Astrocyte (in vitro differentiated cells and primary cell): ENCODE measurements around the gene BEST2. TPM values are rescaled to one million over a fixed set of nuclear protein-coding genes. Genes with fewer than 3 reads are reported as not detected.

Source experiments
- DNase-seq: peaks from one replicate; pipeline ENCODE4 v3.0.0-alpha.2; 2010; ENCODE audit warnings: low read depth
- FAIRE-seq: peaks from 2 replicates; lab custom pipeline; 2011; peaks lifted over from hg19 to GRCh38; lab: Jason Lieb, UNC
- H2AFZ ChIP-seq: 2 replicates; pipeline ENCODE4 v1.6.0; 2012; ENCODE audit warnings: low read depth, low read length, inconsistent platforms
- H3K27ac ChIP-seq: 2 replicates; pipeline ENCODE4 v1.5.1; 2011; ENCODE audit warnings: low read depth, low read length, inconsistent platforms
- H3K27me3 ChIP-seq: 2 replicates; pipeline ENCODE4 v1.6.0; 2011; ENCODE audit warnings: low read length, inconsistent platforms; ENCODE audit not compliant: insufficient read depth
- H3K36me3 ChIP-seq: 2 replicates; pipeline ENCODE4 v1.5.1; 2011; ENCODE audit warnings: low read length, inconsistent platforms; ENCODE audit not compliant: insufficient read depth
- H3K4me1 ChIP-seq: 2 replicates; pipeline ENCODE4 v1.5.1; 2011; ENCODE audit warnings: low read length, inconsistent platforms; ENCODE audit not compliant: insufficient read depth
- H3K4me2 ChIP-seq: 2 replicates; pipeline ENCODE4 v1.6.0; 2012; ENCODE audit warnings: low read length, inconsistent platforms
- H3K4me3 ChIP-seq: 2 replicates; pipeline ENCODE4 v1.5.1; 2011; ENCODE audit warnings: low read depth, mild to moderate bottlenecking, low read length, inconsistent platforms; ENCODE audit not compliant: insufficient read depth
- H3K79me2 ChIP-seq: 2 replicates; pipeline ENCODE4 v1.6.0; 2012; ENCODE audit warnings: mild to moderate bottlenecking, low read length, inconsistent platforms; ENCODE audit not compliant: insufficient read depth
- H3K9ac ChIP-seq: 2 replicates; pipeline ENCODE4 v1.6.0; 2012; ENCODE audit warnings: mild to moderate bottlenecking, low read length, inconsistent platforms
- H3K9me3 ChIP-seq: 2 replicates; pipeline ENCODE4 v1.5.1; 2012; ENCODE audit warnings: low read depth, mild to moderate bottlenecking, low read length, inconsistent platforms; ENCODE audit not compliant: insufficient read depth
- H4K20me1 ChIP-seq: 2 replicates; pipeline ENCODE4 v1.6.0; 2012; ENCODE audit warnings: low read length, inconsistent platforms; ENCODE audit not compliant: insufficient read depth
- H3K27ac Mint-ChIP-seq: one replicate; pipeline ENCODE4 v1.8.0; 2021; ENCODE audit warnings: mild to moderate bottlenecking, mixed read lengths; ENCODE audit not compliant: unreplicated experiment
- H3K27me3 Mint-ChIP-seq: one replicate; pipeline ENCODE4 v1.8.0; 2021; ENCODE audit warnings: low read depth, mixed read lengths; ENCODE audit not compliant: unreplicated experiment
- H3K36me3 Mint-ChIP-seq: one replicate; pipeline ENCODE4 v1.8.0; 2021; ENCODE audit warnings: low read depth, mixed read lengths; ENCODE audit not compliant: unreplicated experiment
- H3K4me1 Mint-ChIP-seq: one replicate; pipeline ENCODE4 v1.8.0; 2021; ENCODE audit warnings: low read depth, mixed read lengths; ENCODE audit not compliant: unreplicated experiment
- H3K4me3 Mint-ChIP-seq: one replicate; pipeline ENCODE4 v1.8.0; 2021; ENCODE audit warnings: mild to moderate bottlenecking, moderate library complexity, mixed read lengths; ENCODE audit not compliant: unreplicated experiment
- H3K9me3 Mint-ChIP-seq: one replicate; pipeline ENCODE4 v1.8.0; 2021; ENCODE audit warnings: mild to moderate bottlenecking, mixed read lengths; ENCODE audit not compliant: unreplicated experiment
- EZH2 ChIP-seq: IDR thresholded peaks from 2 replicates; pipeline ENCODE4 v1.6.1; 2012; ENCODE audit warnings: mild to moderate bottlenecking, low read length, inconsistent platforms; ENCODE audit not compliant: insufficient read depth
- total RNA-seq: library from RNA; stranded (reverse); gene quantifications from 2 replicates; pipeline ENCODE4 v1.2.1, GENCODE V29; 2021
- TF ChIP-seq, protein P1 (sequence below): IDR thresholded peaks from 2 replicates; pipeline ENCODE4 v1.5.1; 2011; ENCODE audit warnings: low read depth, mild to moderate bottlenecking, inconsistent platforms, low read length, moderate library complexity; ENCODE audit not compliant: insufficient read depth

The BEST2 gene
- total RNA-seq, 1 donor from 2014 or later, result not detected

DNA sequence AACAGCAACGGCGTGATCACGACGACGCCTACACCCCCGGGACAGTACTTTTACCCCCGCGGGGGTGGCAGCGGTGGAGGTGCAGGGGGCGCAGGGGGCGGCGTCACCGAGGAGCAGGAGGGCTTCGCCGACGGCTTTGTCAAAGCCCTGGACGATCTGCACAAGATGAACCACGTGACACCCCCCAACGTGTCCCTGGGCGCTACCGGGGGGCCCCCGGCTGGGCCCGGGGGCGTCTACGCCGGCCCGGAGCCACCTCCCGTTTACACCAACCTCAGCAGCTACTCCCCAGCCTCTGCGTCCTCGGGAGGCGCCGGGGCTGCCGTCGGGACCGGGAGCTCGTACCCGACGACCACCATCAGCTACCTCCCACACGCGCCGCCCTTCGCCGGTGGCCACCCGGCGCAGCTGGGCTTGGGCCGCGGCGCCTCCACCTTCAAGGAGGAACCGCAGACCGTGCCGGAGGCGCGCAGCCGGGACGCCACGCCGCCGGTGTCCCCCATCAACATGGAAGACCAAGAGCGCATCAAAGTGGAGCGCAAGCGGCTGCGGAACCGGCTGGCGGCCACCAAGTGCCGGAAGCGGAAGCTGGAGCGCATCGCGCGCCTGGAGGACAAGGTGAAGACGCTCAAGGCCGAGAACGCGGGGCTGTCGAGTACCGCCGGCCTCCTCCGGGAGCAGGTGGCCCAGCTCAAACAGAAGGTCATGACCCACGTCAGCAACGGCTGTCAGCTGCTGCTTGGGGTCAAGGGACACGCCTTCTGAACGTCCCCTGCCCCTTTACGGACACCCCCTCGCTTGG, 40.7 kb downstream of the BEST2 start:
- Histone ChIP-seq H3K4me2 (peak overlapping the region; percentile 91), H3K9ac (peak overlapping the region; percentile 94), H3K36me3 (no peaks in the 10 kb centered on the region), H3K79me2 (peaks cover 21% of the 10 kb centered on the region), H3K4me3 (peak overlapping the region; percentile 92), H4K20me1 (peaks cover 19% of the 10 kb centered on the region), H2AFZ (no peak overlapping the region), H3K9me3 (no peaks in the 10 kb centered on the region), H3K27me3 (no peaks in the 10 kb centered on the region), H3K4me1 (peaks cover 38% of the 10 kb centered on the region), H3K27ac (peak overlapping the region; percentile 90)
- H3K27ac Mint-ChIP-seq, result peak overlapping the region; percentile 97
- no peak for TF ChIP-seq EZH2
- TF ChIP-seq, protein P1, sequence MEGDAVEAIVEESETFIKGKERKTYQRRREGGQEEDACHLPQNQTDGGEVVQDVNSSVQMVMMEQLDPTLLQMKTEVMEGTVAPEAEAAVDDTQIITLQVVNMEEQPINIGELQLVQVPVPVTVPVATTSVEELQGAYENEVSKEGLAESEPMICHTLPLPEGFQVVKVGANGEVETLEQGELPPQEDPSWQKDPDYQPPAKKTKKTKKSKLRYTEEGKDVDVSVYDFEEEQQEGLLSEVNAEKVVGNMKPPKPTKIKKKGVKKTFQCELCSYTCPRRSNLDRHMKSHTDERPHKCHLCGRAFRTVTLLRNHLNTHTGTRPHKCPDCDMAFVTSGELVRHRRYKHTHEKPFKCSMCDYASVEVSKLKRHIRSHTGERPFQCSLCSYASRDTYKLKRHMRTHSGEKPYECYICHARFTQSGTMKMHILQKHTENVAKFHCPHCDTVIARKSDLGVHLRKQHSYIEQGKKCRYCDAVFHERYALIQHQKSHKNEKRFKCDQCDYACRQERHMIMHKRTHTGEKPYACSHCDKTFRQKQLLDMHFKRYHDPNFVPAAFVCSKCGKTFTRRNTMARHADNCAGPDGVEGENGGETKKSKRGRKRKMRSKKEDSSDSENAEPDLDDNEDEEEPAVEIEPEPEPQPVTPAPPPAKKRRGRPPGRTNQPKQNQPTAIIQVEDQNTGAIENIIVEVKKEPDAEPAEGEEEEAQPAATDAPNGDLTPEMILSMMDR, result no peak
- H3K4me1 Mint-ChIP-seq, result peaks cover 31% of the 10 kb centered on the region
- H3K36me3 Mint-ChIP-seq, result no peaks in the 10 kb centered on the region
- DNase-seq, result no peak
- no peaks in the 10 kb centered on the region for H3K27me3 Mint-ChIP-seq
- peak overlapping the region; percentile 93 for H3K4me3 Mint-ChIP-seq
- FAIRE-seq, result no peak
- H3K9me3 Mint-ChIP-seq, result no peaks in the 10 kb centered on the region

DNA sequence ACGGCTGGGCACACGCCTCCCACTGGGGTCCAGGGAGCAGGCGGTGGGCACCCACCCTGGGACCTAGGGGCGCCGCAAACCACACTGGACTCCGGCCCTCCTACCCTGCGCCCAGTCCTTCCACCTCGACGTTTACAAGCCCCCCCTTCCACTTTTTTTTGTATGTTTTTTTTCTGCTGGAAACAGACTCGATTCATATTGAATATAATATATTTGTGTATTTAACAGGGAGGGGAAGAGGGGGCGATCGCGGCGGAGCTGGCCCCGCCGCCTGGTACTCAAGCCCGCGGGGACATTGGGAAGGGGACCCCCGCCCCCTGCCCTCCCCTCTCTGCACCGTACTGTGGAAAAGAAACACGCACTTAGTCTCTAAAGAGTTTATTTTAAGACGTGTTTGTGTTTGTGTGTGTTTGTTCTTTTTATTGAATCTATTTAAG, 41.3 kb downstream of the BEST2 start:
- Mint-ChIP-seq H3K27ac (peak overlapping the region; percentile 97), H3K36me3 (no peaks in the 10 kb centered on the region), H3K27me3 (no peaks in the 10 kb centered on the region), H3K9me3 (no peaks in the 10 kb centered on the region), H3K4me1 (peaks cover 31% of the 10 kb centered on the region), H3K4me3 (peak overlapping the region; percentile 93)
- Histone ChIP-seq H3K27ac (peak overlapping the region; percentile 90), H4K20me1 (peaks cover 19% of the 10 kb centered on the region), H3K4me1 (peaks cover 38% of the 10 kb centered on the region), H3K27me3 (no peaks in the 10 kb centered on the region), H3K4me3 (peak overlapping the region; percentile 92), H3K79me2 (peaks cover 21% of the 10 kb centered on the region), H3K36me3 (no peaks in the 10 kb centered on the region), H3K9me3 (no peaks in the 10 kb centered on the region), H3K4me2 (peak overlapping the region; percentile 91), H3K9ac (peak overlapping the region; percentile 94), H2AFZ (no peak overlapping the region)
- no peak for TF ChIP-seq EZH2
- TF ChIP-seq, protein P1, result no peak
- no peak for DNase-seq
- FAIRE-seq, result no peak
